CD8-positive, alpha-beta memory T cell (primary cell): ENCODE data around the gene MBD3L2B. TPM values are rescaled to one million over a fixed set of nuclear protein-coding genes. Genes with fewer than 3 reads are reported as not detected.
A peak's percentile ranks its signal among the peaks of the same experiment; 100 is the strongest.
"Not testable (repeated sequence)": the region's sequence is repeated elsewhere in the genome, so short reads cannot be mapped to it uniquely, and the experiment has no call there.

Source experiments
- CTCF ChIA-PET: fragments of 350-600 bp; sonication (Branson Sonifier 250); formaldehyde crosslinking; loops from one replicate; lab custom pipeline; 2021; ENCODE audit warnings: antibody characterized with exemption; lab: Charles Lee
- POLR2A ChIA-PET: fragments of 350-600 bp; sonication (Branson Sonifier 250); formaldehyde crosslinking; loops from one replicate; lab custom pipeline; 2021; ENCODE audit warnings: antibody characterized with exemption; lab: Charles Lee
- DNase-seq, 5 donors: peaks; one replicate each; pipeline versions ENCODE4 v3.0.0 to v3.0.0-alpha.2; 2020 to 2022; ENCODE audit warnings: mixed read lengths in 1 of 5
- H3K27ac ChIP-seq: one replicate; pipeline ENCODE4 v1.7.0; 2013; ENCODE audit warnings: low read depth, mild to moderate bottlenecking, low read length, moderate library complexity
- H3K27me3 ChIP-seq: 2 replicates; pipeline ENCODE4 v1.7.0; 2013; ENCODE audit warnings: low read length, mild to moderate bottlenecking; ENCODE audit not compliant: insufficient read depth, poor library complexity, severe bottlenecking
- H3K36me3 ChIP-seq: 2 replicates; pipeline ENCODE4 v1.7.0; 2013; ENCODE audit warnings: mild to moderate bottlenecking, low read length, moderate library complexity; ENCODE audit not compliant: insufficient read depth
- H3K4me1 ChIP-seq: 2 replicates; pipeline ENCODE4 v1.7.0; 2013; ENCODE audit warnings: mild to moderate bottlenecking, low read length, moderate library complexity; ENCODE audit not compliant: insufficient read depth
- H3K4me3 ChIP-seq: 2 replicates; pipeline ENCODE4 v1.7.0; 2013; ENCODE audit warnings: mild to moderate bottlenecking, low read length
- H3K9me3 ChIP-seq: 2 replicates; pipeline ENCODE4 v1.7.0; 2013; ENCODE audit warnings: mild to moderate bottlenecking, low read length
- H3K27ac Mint-ChIP-seq, 8 donors: one replicate each; pipeline ENCODE4 v1.8.0; 2020 to 2021; ENCODE audit warnings: mixed read lengths in 8 of 8, mild to moderate bottlenecking in 6 of 8, inconsistent platforms in 3 of 8, moderate library complexity in 3 of 8
- H3K27me3 Mint-ChIP-seq, 2 donors: one replicate each; pipeline ENCODE4 v1.8.0; 2020 to 2021; ENCODE audit warnings: mixed read lengths in 2 of 2, mild to moderate bottlenecking in 1 of 2, moderate library complexity in 1 of 2
- H3K36me3 Mint-ChIP-seq, 3 donors: one replicate each; pipeline ENCODE4 v1.8.0; 2020 to 2021; ENCODE audit warnings: mixed read lengths in 3 of 3, inconsistent platforms in 1 of 3, mild to moderate bottlenecking in 1 of 3
- H3K4me1 Mint-ChIP-seq, 3 donors: one replicate each; pipeline ENCODE4 v1.8.0; 2020 to 2021; ENCODE audit warnings: mixed read lengths in 3 of 3, inconsistent platforms in 1 of 3, mild to moderate bottlenecking in 1 of 3
- H3K4me3 Mint-ChIP-seq, 7 donors: one replicate each; pipeline ENCODE4 v1.8.0; 2020 to 2021; ENCODE audit warnings: mixed read lengths in 7 of 7, mild to moderate bottlenecking in 6 of 7, moderate library complexity in 4 of 7, inconsistent platforms in 2 of 7
- H3K9me3 Mint-ChIP-seq, 5 donors: one replicate each; pipeline ENCODE4 v1.8.0; 2020 to 2022; ENCODE audit warnings: mixed read lengths in 5 of 5, mild to moderate bottlenecking in 3 of 5, moderate library complexity in 2 of 5, inconsistent platforms in 1 of 5
- polyA plus RNA-seq: library from polyadenylated mRNA; unstranded; fragments of 300-500 nt; fragmentation: Illumina TruSeq; gene quantifications from one replicate; pipeline ENCODE4 v1.2.3, GENCODE V29; 2021
- total RNA-seq, 2 experiments: library from RNA; stranded (reverse); gene quantifications; one replicate each; pipeline ENCODE4 v1.2.3, GENCODE V29; 2021

MBD3L2B gene
- total and polyA plus RNA-seq, 3 experiments from 2014 or later, result not detected

DNA sequence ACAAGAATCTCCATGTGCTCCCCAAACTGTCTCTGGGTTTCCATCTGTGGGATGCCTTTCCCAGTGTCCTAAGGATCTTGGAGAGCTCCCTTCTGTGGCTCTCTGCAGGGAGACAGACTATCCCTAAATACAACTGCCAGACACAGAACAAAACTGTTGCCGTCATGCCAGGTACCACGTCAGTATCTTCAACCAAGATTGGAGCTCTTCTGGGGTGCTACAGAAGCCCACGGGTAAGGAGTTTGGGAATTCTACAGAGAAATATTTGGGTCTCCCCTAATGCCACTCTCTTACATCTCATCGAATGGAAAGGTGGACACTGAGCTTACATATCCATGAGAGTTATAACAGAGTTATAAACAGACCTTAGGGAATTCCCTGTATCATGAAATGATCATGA is 42.1 kb upstream of the MBD3L2B start:
- POLR2A ChIA-PET, result no interaction called here
- Mint-ChIP-seq H3K9me3 (no peaks in the 10 kb centered on the region), H3K4me1 (no peaks in the 10 kb centered on the region), H3K27ac (no peak overlapping the region), H3K27me3 (no peaks in the 10 kb centered on the region), H3K36me3 (no peaks in the 10 kb centered on the region), H3K4me3 (no peak overlapping the region)
- no peak overlapping the region for H3K27ac ChIP-seq
- no peak overlapping the region for H3K4me3 ChIP-seq
- no peak for DNase-seq
- CTCF ChIA-PET, result no interaction called here
- H3K27me3 ChIP-seq, result no peaks in the 10 kb centered on the region
- no peaks in the 10 kb centered on the region for H3K36me3 ChIP-seq
- H3K9me3 ChIP-seq, result no peaks in the 10 kb centered on the region
- no peaks in the 10 kb centered on the region for H3K4me1 ChIP-seq

GRCh38 chr19:7059977-7060376 is 38.7 kb upstream of the MBD3L2B start:
- H3K4me1 Mint-ChIP-seq, H3K36me3 ChIP-seq, H3K36me3 Mint-ChIP-seq, POLR2A ChIA-PET, H3K27me3 ChIP-seq, CTCF ChIA-PET, H3K4me3 ChIP-seq, H3K27me3 Mint-ChIP-seq, H3K27ac Mint-ChIP-seq, H3K4me3 Mint-ChIP-seq, H3K9me3 ChIP-seq, H3K4me1 ChIP-seq, H3K9me3 Mint-ChIP-seq, H3K27ac ChIP-seq: not testable (repeated sequence)
- DNase-seq, result peak in 1 of 5 donors; percentile 23

DNA sequence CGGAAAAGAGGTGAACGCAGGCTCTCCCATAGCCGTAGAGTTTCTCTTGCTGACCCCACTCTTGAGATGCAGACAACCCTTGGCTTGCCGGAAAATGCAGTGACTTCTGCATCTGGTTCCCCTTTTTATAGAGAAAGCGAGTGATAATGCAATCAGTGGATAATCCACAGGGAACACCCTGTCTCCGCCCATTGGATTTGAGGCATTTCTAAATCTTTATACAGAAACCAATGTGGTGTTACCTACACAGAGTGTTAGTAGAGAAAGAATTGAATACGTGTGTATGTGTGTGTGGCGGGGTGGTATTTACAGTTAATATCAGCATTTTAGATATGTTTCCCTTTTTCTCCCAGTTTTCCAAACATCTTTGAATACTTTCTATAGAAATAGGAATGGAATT is 37.3 kb upstream of the MBD3L2B start, which contains the start of gene MBD3L3:
Gene MBD3L3 (minus strand): TSS at position 101 of the 400 bp plus-strand sequence. CDS start 71 bp downstream, at position 30.
- H3K36me3 Mint-ChIP-seq, H3K9me3 Mint-ChIP-seq, CTCF ChIA-PET: not testable (repeated sequence)

GRCh38 chr19:7056371-7056770 is 35.1 kb upstream of the MBD3L2B start:
- CTCF ChIA-PET, H3K4me3 Mint-ChIP-seq, H3K36me3 Mint-ChIP-seq, H3K9me3 ChIP-seq, H3K27me3 ChIP-seq, H3K27ac ChIP-seq, H3K9me3 Mint-ChIP-seq, H3K4me1 ChIP-seq, POLR2A ChIA-PET, DNase-seq, H3K27ac Mint-ChIP-seq, H3K36me3 ChIP-seq, H3K4me3 ChIP-seq, H3K4me1 Mint-ChIP-seq, H3K27me3 Mint-ChIP-seq: not testable (repeated sequence)

More for the DNA sequence above, 37.3 kb upstream of the MBD3L2B start, which contains the start of gene MBD3L3:
- H3K4me1 Mint-ChIP-seq, H3K4me3 Mint-ChIP-seq, H3K4me1 ChIP-seq, H3K27ac Mint-ChIP-seq, H3K9me3 ChIP-seq, H3K27me3 ChIP-seq, H3K36me3 ChIP-seq, DNase-seq, H3K27ac ChIP-seq, H3K27me3 Mint-ChIP-seq, H3K4me3 ChIP-seq, POLR2A ChIA-PET: not testable (repeated sequence)

DNA sequence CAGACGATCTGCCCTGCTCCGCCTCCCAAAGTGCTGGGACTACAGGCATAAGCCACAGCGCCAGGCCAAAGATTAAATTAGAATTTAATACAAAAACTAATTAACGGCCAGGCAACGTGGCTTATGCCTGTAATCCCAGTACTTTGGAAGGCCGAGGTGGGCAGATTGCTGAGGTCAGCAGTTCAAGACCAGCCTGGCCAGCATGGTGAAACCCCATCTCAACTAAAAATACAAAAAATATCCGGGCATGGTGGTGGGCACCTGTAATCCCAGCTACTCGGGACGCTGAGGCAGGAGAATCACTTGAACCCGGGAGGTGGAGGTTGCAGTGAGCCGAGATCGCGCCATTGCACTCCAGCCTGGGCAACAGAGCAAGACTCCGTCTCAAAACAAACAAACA is 34.4 kb upstream of the MBD3L2B start:
- H3K27ac Mint-ChIP-seq, H3K9me3 ChIP-seq, H3K27me3 Mint-ChIP-seq, H3K9me3 Mint-ChIP-seq, DNase-seq, CTCF ChIA-PET, H3K27me3 ChIP-seq, H3K4me3 ChIP-seq, POLR2A ChIA-PET, H3K4me1 Mint-ChIP-seq, H3K27ac ChIP-seq, H3K36me3 ChIP-seq, H3K36me3 Mint-ChIP-seq, H3K4me3 Mint-ChIP-seq, H3K4me1 ChIP-seq: not testable (repeated sequence)

DNA sequence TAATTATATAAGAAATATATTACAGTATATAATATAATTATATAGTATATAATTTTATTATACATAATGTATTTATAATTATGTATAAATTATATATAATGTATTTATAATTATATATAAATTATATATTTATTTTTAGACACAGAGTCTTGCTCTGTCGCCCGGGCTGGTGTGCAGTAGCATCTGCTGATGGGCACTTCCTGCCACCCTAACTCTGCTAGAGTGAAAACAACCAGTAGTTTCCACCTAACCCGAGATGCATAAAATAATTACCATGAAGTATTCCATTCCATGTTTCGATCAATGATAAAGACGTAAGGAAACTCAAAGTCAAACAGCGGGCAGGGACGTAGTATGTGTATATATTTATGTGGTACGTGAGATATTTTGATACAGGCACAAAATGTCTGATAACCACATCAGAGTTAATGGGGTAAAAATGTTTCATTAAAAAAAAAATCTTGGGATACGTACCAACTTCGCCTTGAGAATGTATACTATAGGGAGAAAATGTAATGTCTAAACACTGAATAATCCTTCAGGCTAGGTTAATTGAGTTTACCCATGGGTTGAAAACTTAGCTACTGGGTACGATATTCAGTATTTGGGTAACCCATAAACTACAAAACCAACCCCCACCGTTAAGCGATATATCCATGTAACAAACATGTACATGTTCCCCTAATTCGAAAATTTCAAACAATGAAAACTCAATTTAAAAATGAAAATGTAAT is 33.6 kb upstream of the MBD3L2B start:
- H3K4me1 Mint-ChIP-seq, H3K9me3 ChIP-seq, H3K9me3 Mint-ChIP-seq, CTCF ChIA-PET, H3K36me3 ChIP-seq, H3K4me3 Mint-ChIP-seq, H3K27me3 ChIP-seq, H3K27ac ChIP-seq, POLR2A ChIA-PET, H3K4me3 ChIP-seq, H3K27ac Mint-ChIP-seq, H3K27me3 Mint-ChIP-seq, H3K36me3 Mint-ChIP-seq, H3K4me1 ChIP-seq, DNase-seq: not testable (repeated sequence)

DNA sequence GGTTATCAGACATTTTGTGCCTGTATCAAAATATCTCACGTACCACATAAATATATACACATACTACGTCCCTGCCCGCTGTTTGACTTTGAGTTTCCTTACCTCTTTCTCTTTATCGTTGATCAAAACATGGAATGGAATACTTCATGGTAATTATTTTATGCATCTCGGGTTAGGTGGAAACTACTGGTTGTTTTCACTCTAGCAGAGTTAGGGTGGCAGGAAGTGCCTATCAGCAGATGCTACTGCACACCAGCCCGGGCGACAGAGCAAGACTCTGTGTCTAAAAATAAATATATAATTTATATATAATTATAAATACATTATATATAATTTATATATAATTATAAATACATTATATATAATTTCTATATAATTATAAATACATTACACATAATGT is 31.7 kb upstream of the MBD3L2B start:
- H3K4me1 Mint-ChIP-seq, H3K27ac Mint-ChIP-seq, H3K36me3 Mint-ChIP-seq, H3K4me1 ChIP-seq, H3K9me3 Mint-ChIP-seq, H3K27me3 ChIP-seq, POLR2A ChIA-PET, H3K27ac ChIP-seq, DNase-seq, H3K27me3 Mint-ChIP-seq, H3K9me3 ChIP-seq, CTCF ChIA-PET, H3K36me3 ChIP-seq, H3K4me3 ChIP-seq, H3K4me3 Mint-ChIP-seq: not testable (repeated sequence)

DNA sequence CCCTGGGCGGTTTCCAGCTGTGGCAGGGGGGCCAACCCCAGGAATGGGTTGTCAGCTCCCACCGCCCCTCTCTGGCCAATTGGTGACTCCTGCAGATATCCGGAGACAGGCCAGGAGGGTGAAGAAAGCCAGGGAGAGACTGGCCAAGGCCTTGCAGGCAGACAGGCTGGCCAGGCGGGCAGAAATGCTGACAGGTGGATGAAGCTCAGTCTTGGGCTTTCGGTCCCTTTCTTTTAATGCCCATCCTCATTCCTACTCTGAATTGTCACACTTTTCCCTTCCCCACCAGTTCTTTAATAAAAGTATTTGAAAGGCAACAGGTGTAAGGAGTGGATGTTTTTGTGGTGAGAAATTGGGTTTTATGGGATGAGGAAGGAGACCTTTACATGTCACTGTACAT is 30.2 kb upstream of the MBD3L2B start:
- H3K4me3 ChIP-seq, H3K36me3 ChIP-seq, H3K4me3 Mint-ChIP-seq, H3K27ac Mint-ChIP-seq, H3K27me3 ChIP-seq, H3K27ac ChIP-seq, CTCF ChIA-PET, H3K4me1 Mint-ChIP-seq, H3K4me1 ChIP-seq, DNase-seq, H3K9me3 ChIP-seq, POLR2A ChIA-PET, H3K36me3 Mint-ChIP-seq, H3K27me3 Mint-ChIP-seq, H3K9me3 Mint-ChIP-seq: not testable (repeated sequence)

DNA sequence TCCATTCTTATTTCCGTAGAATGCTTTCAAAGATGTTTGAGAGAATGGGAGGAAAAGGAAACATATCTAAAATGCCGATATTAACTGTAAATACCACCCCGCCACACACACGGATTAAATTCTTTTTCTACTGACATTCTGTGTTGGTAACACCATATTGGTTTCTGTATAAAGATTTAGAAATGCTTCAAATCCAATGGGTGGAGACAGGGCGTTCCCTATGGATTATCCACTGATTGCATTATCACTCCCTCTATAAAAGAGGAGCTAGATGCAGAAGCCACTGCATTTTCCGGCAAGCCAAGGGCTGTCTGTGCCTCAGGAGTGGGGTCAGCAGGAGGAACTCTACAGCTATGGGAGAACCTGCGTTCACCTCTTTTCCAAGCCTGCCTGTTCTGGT is 27.8 kb upstream of the MBD3L2B start, which contains the start of gene MBD3L2:
Gene MBD3L2 (plus strand): TSS at position 301 of the 400 bp plus-strand sequence. CDS start 53 bp downstream, at position 354.
- POLR2A ChIA-PET, H3K4me1 ChIP-seq, H3K27me3 ChIP-seq, H3K9me3 ChIP-seq, CTCF ChIA-PET, DNase-seq, H3K4me3 Mint-ChIP-seq, H3K9me3 Mint-ChIP-seq, H3K36me3 ChIP-seq, H3K27me3 Mint-ChIP-seq, H3K27ac ChIP-seq, H3K4me3 ChIP-seq, H3K4me1 Mint-ChIP-seq, H3K36me3 Mint-ChIP-seq, H3K27ac Mint-ChIP-seq: not testable (repeated sequence)
